Germinal center (tissue), 1 donor: Measurements from ENCODE around the gene FSTL3.
A peak's percentile ranks its signal among the peaks of the same experiment; 100 is the strongest.
"Not testable (repeated sequence)": the region's sequence is repeated elsewhere in the genome, so short reads cannot be mapped to it uniquely, and the experiment has no call there.

ENCODE experiments used
- DNase-seq: peaks from one replicate; pipeline ENCODE4 v3.0.0; 2012; ENCODE audit warnings: mixed read lengths, low spot score

Gene FSTL3

DNA sequence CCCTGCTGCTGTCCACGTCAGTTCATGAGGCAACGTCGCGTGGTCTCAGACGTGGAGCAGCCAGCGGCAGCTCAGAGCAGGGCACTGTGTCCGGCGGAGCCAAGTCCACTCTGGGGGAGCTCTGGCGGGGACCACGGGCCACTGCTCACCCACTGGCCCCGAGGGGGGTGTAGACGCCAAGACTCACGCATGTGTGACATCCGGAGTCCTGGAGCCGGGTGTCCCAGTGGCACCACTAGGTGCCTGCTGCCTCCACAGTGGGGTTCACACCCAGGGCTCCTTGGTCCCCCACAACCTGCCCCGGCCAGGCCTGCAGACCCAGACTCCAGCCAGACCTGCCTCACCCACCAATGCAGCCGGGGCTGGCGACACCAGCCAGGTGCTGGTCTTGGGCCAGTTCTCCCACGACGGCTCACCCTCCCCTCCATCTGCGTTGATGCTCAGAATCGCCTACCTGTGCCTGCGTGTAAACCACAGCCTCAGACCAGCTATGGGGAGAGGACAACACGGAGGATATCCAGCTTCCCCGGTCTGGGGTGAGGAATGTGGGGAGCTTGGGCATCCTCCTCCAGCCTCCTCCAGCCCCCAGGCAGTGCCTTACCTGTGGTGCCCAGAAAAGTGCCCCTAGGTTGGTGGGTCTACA is 6.6 kb downstream of the FSTL3 start:
- DNase-seq, result no peak

DNA sequence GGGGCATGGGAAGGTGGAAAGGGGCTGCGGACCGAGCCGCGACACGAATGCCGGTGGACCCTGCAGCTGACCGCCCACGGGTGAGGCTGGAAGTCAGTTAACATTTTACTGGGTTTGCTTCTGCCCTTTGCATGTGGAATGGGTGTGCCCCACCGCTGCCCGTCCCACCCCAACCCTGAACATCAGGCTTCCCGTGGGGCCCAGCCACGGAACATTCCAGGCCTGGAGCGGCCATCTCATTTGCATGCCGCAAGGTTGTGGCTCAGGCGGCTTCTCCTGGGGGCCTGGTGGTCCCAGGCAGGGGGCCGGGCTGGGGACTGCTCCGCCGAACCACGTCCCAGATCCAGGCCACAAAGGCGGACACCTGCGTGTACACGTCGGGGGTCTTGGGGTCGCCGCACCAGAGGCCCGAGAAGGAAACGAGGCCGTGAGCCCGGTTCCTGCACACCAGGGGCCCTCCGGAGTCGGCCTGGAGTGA is 9.3 kb downstream of the FSTL3 start:
- no peak for DNase-seq

DNA sequence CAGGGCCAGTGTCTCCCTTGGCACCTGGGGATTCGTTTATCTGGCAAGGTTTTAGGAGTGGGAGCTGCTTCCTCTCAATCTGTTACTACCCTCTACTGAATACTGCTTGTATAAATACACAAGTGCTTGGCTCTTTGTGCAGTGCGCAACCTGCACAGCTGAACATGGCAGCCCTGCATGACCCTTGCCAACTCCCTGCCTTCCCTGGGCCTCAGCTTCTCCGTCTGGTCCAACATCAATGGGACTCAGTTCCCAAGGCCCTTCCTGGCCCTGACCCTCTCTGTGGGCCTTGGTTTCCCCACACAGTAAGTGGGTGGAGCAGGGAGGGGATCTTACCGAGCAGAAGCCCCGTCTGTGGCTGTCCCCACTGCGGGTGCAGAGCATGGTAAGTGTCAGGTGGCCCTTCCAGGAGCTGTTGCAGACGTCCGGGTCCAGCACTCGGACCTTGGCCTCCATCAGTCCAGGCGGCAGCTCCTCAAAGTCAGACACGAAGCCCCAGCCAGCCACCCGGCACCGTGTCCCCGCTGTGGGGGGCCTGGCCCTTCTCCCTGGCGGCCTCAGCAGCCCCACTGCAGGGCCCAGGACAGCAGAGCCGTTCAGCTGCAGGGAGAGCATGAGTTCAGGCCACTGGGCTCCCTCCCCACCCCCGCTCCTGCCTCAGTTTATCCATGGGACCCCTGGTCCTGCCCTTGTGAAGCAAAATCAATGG is 10.6 kb downstream of the FSTL3 start:
- no peak for DNase-seq

DNA sequence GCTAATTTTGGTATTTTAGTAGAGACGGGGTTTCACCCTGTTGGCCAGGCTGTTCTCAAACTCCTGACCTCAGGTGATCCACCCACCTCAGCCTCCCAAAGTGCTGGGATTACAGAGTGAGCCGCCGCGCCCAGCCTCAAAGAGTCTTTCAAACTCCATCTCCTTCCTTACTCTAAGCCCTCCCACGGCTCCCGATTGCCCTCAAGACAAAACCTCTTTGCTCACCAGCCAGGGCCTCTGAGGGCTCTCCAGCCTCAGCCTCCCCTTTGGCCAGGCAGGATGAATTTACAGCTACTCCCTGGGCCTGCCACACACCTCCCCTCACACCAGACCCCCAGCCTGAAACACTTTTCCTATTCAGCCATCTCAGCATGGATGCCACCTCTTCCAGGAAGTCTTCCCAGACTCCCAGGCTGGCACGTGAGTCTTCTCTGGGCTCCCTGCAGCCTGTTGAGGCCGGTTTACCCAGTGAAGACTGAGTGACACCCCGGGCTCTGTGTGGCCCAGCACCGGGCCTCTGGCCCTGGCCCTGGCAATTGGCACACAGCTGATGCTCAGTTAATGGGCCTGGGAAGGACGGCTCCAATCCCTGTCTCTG is 11.5 kb downstream of the FSTL3 start:
- no peak for DNase-seq

DNA sequence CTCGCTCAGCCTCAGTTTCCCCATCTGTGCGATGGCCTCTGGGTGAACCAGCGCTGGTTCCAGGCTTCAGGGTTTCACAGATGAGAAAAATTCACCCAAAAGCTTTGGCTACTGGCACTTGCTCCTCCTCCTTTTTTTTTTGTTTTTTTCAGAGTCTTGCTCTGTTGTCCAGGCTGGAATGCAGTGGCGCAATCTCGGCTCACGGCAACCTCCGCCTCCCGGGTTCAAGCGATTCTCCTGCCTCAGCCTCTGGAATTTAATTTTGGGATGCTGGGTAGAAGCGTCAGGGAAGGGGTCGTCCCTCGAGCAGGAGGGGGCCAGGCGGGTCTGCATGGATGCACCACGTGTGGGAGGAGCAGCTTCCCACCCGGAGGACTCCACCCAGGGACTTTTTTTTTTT is 12.0 kb downstream of the FSTL3 start:
- DNase-seq, result no peak

DNA sequence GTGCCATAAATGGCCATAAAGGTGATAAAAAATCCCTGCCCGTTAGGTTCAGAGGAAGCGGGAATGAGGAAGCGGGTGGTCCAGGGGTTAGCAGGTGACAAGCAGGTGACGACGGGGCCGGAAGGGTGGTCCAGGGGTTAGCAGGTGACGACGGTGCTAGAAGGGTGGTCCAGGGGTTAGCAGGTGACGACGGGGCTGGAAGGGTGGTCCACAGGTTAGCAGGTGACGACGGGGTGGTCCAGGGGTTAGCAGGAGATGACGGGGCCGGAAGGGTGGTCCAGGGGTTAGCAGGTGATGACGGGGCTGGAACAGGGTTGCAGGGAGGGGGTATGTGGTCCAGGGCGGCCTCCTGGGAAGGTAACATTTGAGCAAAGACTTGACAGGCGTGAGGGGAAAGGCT is 12.8 kb downstream of the FSTL3 start:
- DNase-seq, result no peak

DNA sequence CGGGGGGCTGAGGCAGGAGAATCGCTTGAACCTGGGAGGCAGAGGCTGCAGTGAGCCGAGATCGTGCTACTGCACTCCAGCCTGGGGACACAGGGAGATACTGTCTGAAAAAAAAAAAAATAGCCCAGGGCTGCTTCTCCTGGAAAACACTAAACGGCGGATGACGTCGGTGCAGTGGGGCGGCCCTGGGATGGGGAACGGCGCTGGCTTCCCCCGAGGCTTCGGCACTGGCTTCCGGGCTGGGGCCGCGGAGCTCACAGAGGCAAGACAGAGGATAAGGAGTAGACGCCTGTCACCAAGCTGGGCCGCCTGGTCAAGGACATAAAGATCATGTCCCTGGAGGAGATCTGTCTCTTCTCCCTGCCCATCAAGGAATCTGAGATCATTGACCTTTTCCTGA is 14.0 kb downstream of the FSTL3 start:
- DNase-seq, result no peak

DNA sequence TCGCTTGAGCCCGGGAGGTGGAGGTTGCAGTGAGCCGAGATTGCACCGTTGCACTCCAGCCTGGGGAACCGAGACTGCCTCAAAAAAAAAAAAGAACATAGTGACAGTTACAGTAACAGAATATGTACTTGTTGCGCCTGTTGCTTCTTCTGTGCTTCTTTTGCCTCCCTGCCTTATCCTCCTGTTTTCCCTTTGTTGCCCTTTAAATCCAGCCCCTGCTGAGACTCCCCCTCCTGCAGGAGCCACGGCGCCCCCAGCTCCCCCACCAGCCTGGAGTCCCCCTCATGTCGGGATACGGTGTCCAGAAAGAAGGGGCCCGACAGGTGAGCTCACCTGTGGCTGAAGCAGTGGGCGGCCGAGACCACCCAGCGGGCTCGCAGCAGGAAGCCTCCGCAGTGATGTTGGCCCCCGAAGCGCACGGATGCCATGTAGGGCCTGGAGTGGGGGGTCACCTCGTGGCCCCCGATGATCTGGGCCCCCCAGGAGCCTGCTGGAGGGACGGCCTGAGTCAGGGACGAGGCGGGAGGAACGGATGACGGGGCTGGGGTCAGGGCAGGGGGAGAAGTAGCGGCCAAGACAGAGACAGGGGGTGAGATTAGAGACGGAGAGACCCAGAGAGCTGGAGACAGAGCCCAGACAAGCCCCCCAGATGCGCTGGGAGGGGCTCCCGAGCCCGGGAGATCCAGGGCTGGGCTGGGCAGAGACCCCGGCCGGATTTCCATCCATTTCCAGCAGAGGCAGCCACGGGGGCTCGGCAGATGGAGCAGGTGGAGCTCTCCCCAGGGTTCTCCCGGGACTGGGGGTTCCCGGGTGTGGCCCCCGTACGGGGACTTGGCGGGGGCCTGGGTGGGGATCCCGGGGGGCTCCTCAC is 18.5 kb downstream of the FSTL3 start:
- DNase-seq, result no peak

DNA sequence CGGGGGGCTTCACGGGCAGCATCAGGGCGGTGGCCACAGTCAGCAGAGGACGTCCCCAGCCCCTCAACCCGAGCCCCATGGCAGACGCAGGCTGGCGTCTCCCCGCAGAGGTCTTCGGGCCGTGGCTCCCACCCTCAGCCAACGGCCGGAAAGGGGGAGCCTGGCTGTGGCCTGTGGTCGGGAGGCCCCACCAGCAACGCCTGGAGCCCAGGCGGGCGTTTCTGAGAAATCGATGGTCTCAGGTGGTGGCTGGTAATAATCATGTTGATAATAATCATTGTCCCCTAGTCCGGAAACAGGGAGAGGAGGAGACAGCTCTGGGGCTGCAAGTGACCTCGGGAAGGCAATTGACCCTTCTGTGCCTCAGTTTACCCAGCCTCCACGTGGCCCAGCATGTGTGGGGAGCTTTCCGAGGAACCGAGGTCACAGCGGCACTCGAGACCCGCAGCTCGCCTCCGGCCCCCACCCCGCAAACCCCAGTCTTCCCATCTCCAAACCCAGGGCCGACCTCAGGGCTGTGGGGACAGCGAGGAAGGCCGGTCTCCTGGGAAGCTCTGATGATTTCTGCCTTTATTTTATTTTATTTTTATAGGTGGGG is 19.3 kb downstream of the FSTL3 start, which contains the start of gene PRSS57:
TSS of gene PRSS57 (minus strand) at position 101 of the 598 bp plus-strand sequence. CDS start at position 79, 22 bp downstream.
- DNase-seq, result no peak

DNA sequence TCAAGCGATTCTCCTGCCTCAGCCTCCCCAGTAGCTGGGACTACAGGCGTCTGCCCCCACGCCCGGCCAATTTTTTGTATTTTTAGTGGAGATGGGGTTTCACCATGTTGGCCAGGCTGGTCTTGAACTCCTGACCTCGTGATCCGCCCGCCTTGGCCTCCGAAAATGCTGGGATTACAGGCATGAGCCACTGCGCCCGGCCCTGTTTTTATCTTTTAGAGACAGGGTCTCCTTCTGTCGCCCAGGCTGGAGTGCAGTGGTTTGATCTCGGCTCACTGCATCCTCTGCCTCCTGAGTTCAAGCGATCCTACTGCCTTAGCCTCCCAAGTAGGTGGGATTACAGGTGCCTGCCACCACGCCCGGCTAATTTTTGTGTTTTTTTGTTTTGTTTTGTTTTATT is 22.3 kb downstream of the FSTL3 start:
- not testable (repeated sequence) for DNase-seq

DNA sequence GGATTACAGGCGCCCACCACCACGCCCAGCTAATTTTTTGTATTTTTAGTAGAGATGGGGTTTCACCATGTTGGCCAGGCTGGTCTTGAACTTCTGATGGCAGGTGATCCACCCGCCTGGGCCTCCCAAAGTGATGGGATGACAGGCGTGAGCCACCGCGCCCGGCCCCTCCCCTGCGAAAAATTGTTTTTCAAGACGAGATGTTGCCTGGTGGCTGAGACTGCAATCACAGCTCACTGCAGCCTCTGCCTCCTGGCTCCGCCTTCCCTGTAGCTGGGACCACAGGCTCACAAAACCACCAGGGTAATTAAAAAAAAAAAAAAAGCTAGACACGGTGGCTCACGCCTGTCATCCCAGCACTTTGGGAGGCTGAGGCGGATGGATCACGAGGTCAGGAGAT is 23.7 kb downstream of the FSTL3 start:
- not testable (repeated sequence) for DNase-seq

DNA sequence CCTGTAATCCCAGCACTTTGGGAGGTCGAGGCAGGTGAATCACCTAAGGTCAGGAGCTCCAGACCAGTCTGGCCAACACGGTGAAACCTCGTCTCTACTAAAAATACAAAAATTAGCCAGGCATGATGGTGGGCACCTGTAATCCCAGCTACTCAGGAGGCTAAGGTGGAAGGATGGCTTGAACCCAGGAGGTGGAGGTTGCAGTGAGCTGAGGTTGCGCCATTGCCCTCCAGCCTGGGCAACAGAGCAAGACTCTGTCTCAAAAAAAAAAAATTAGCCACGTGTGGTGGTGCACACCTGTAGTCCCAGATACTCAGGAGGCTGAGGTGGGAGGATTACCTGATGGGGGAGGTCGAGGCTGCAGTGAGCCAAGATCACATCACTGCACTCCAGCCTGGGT is 26.7 kb downstream of the FSTL3 start:
- DNase-seq, result not testable (repeated sequence)

DNA sequence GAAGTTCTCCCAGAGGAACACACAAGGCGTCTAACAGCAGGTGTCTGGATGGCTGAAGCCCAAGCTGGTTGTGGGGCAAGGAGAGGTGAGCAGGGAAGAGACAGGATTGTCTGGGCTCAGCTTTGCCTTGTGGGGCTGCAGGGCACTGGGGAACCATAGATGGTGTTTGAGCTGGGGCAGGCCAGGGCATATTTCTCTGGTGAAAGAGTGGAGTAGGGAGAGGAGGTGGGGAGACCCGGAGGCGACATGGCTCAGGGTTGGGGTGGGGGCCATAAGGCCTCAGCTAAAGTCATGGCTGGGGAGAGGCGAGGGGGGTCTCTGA is 27.1 kb downstream of the FSTL3 start:
- DNase-seq, result no peak

DNA sequence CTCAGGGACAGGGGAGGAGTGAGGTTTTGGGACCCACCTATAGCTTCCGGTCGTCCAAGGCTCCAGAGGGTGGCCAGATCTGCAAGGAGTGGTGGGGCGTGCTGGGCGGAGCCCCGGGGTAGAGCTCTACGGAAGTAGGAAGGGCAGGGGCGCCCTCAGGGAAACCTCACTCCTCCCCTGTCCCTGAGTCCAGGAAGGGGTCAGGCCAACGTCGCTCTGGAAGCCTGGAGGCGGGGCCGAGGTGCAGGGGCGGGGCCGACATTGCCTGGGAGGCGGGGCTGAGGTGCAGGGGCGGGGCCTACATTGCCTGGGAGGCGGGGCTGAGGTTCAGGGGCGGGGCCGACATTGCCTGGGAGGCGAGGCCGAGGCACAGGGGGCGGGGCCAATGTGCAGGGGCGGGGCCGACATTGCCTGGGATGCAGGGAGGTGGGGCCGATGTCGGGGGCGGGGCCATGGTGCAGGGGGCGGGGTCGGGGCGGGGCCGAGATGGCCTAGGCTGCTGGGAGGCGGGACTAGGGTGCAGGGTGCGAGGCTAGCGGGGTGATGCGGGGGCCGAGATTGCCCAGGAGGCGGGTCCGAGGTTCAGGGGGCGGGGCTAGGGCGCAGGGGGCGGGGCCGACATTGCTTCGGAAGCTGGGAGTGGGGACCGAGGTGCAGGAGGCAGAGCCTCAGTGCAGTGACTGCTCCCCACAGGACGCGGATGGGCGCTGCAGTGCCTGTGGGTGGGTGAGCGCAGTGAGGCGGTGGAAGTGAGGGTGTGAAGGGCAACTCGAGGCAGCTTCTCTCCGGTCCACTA is 27.7 kb downstream of the FSTL3 start:
- DNase-seq, result peak; percentile 55

DNA sequence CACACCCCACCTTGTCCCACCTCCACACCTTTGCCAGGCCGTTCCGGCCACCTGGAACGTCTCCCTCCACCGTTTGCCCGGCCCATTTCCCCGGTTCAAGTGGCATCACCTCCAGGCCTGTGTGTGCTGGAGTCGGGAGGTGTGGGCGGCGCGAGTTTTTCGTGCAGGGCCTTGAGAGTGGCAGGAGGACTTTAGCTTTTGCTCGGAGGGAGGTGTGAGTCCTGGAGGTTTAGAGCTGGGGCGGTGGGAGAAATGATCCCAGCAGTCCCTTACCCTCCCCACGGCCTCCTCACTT is 28.2 kb downstream of the FSTL3 start:
- DNase-seq, result no peak

DNA sequence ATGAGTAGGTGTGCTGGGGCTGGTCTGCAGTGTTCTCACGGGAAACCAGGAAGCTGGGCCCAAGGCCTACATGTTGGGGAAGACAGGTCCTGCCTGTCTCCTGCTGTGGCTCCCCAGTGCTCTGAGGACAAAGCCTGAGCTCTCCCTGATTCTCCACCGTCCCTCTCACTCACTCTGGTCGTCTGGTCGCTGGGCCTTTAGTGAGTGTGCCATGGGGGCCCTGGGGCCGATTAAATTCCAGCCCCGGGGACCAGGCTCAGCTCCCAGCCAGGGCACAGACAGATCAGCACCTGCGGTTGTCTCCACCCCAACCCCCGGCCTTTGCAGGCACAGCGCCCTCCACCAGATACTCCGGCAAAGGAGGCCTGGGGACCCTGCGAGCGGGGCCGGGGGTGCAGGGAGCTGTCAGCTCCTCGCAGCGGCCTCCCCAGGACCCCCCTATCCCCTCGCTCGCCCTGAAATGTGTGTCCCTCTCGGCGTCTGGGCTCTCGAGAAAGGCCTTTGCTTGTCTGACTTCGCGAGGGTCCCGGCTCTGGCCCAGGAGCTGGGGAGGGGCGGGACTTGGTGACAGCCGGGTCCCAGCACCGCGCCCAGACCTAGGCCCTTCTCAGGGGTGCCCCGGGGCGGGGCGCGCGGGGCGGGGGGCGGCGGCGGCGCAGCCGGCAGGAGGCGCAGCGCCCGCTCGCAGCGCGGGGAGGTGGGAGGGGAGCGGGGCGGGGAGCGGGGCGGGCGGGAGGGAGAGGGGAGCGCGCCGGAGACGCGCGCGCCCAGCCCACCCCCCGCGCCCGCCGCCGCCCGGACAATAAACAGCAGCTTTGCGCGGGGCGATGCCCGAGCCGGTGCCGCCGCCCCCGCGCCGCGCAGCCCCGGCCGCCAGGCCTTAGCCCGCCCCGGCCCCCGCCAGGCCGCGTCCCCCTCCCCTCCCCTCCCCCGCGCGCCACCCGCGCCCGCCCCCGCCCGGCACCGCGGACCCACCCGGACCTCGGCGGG is 32.3 kb downstream of the FSTL3 start, which contains the start of gene PALM:
TSS of gene PALM (plus strand) at position 782 of the 990 bp plus-strand sequence. CDS start 212 bp downstream, outside the sequence.
- DNase-seq, result no peak

DNA sequence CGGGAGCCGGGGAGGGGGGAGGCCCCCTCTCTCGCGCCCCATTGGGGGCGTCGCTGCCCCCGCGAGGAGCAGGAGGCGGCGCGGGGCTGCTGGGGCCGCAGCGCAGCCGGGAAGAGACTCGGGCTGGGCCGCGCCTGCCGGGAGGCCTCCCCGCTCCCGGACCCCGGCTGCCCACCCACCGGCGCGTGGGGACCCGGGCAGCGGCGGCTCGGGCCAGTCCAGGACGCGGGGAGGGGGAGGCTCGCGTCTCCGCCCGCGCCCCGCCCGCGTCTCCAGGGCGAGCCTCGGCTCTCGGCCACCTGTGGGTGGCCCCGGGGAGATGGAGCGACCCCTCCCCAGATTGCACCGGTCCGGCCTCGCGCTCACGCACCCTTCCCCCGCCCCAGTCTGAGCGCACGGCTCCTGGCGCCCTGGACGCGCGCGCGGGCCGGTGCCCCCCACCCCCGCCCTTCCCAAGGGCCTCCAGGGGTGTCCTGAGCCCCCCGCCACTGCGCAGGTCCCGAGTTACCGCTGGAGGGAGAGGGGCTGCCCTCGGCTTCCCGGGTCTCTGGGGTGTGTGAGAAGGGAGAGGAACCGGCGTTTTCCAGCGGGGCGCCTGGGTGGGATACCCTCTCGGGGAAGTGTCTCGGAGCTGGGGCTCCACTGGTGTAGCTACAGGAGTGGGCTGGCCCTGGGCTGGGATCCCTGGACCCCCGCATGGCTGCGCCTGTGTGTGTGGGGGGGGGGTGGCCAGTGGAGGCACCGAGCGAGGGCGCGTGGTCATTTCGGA is 33.2 kb downstream of the FSTL3 start:
- DNase-seq, result no peak

DNA sequence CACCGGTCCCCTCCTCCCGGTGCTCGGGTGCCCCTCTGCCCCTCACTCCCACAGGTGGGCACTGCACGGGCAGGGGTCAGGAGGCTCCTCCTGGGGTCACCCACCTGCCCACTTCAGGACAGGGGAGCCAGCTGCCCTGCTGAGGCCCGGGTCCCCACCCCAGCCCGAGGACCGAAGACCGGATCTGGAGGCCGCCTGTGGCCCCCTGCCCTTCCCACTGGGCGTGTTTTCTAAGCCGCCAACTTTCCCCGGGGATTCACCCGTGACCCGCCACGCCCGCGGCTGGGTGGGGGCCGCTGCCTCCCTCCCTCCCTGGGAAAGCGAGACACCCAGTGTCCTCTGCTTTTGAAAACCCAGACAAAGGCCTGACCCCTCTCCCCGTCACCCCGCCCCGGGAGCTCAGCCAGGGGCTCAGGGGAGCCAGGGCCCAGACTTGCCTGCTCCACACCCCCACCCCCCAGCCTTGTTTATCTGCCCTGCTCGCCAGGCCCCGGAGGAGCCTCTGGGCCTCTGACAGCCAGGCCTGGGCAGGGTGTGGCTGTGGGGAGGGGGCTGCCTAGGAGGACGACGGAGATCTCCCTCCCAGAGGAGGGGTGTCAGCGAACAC is 33.9 kb downstream of the FSTL3 start:
- no peak for DNase-seq

DNA sequence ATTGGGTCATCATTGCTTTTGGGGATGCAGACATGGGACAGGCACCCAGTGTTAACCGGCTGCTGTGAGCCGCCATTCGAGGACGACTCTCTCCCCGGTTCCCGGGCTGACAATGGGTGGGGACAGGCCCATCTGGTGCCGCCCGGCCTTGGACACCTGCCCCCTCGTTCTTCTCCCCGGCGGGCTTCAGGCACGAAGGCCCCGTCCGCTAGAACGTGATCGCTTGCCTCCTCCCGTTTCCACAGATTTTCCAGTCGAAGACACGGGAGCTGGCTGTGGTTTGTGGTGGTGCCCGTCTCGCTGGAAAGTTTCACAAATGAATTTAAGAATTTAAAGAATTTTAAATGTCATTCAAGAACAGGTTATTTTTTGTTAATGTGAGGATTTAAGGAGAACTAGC is 34.6 kb downstream of the FSTL3 start:
- no peak for DNase-seq
